Measurements from ENCODE around the gene XRCC1.
A peak's percentile ranks its signal among the peaks of the same experiment; 100 is the strongest.

The XRCC1 gene

GRCh38 chr19:43575955-43576878 is 890 bp upstream of the XRCC1 start:
- DNase-seq = no peak
- peaks cover 24% of the 10 kb centered on the region for H3K27me3 Mint-ChIP-seq
- H3K36me3 Mint-ChIP-seq = peaks cover 9% of the 10 kb centered on the region
- peak overlapping the region; percentile 52 for H3K4me3 Mint-ChIP-seq
- peak overlapping the region; percentile 74 for H3K27ac Mint-ChIP-seq
- CTCF ChIA-PET = interaction anchor here (2.6 to 4.5 kb wide), 2 partner anchors 20 kb away, joined by 24 to 28 read pairs; partner anchors contain the start of genes IRGQ and ZNF576
- H3K4me1 Mint-ChIP-seq = peaks cover 45% of the 10 kb centered on the region
- H3K9me3 Mint-ChIP-seq = no peaks in the 10 kb centered on the region

GRCh38 chr19:43574424-43575155 is 737 bp downstream of the XRCC1 start:
- CTCF ChIA-PET = interaction anchor here (0.7 to 4.5 kb wide), 4 partner anchors 9 to 128 kb away, joined by 3 to 28 read pairs (median 14); partner anchors contain the start of genes IRGQ and ZNF576
- peaks cover 19% of the 10 kb centered on the region for H3K27me3 Mint-ChIP-seq
- no peaks in the 10 kb centered on the region for H3K9me3 Mint-ChIP-seq
- H3K4me1 Mint-ChIP-seq = peaks cover 45% of the 10 kb centered on the region
- DNase-seq = no peak
- peak overlapping the region; percentile 90 for H3K27ac Mint-ChIP-seq
- H3K4me3 Mint-ChIP-seq = peak overlapping the region; percentile 97
- peaks cover 14% of the 10 kb centered on the region for H3K36me3 Mint-ChIP-seq

- H3K36me3 Mint-ChIP-seq = peaks cover 14% of the 10 kb centered on the region
- peaks cover 3% of the 10 kb centered on the region for H3K27me3 Mint-ChIP-seq
- CTCF ChIA-PET = interaction anchor here (1.8 kb wide), 1 partner anchor 17 kb away, joined by 10 read pairs; no protein-coding TSS in a partner anchor
- H3K27ac Mint-ChIP-seq = no peak overlapping the region
- H3K4me1 Mint-ChIP-seq = peaks cover 38% of the 10 kb centered on the region
- DNase-seq = no peak
- no peak overlapping the region for H3K4me3 Mint-ChIP-seq
- no peaks in the 10 kb centered on the region for H3K9me3 Mint-ChIP-seq
Measured at GRCh38 chr19:43572171-43572588, 3.1 kb downstream of the XRCC1 start.

GRCh38 chr19:43570174-43570791 is 5.0 kb downstream of the XRCC1 start:
- no peak for DNase-seq
- CTCF ChIA-PET = interaction anchor here (1.3 kb wide), 1 partner anchor 15 kb away, joined by 5 read pairs; no protein-coding TSS in a partner anchor
- no peaks in the 10 kb centered on the region for H3K9me3 Mint-ChIP-seq
- peaks cover 13% of the 10 kb centered on the region for H3K36me3 Mint-ChIP-seq
- no peak overlapping the region for H3K4me3 Mint-ChIP-seq
- H3K4me1 Mint-ChIP-seq = peaks cover 25% of the 10 kb centered on the region
- H3K27ac Mint-ChIP-seq = peak overlapping the region; percentile 42
- H3K27me3 Mint-ChIP-seq = no peaks in the 10 kb centered on the region

GRCh38 chr19:43569657-43570056 is 5.7 kb downstream of the XRCC1 start:
- CTCF ChIA-PET = interaction anchor here (1.5 kb wide), 1 partner anchor 14 kb away, joined by 9 read pairs; no protein-coding TSS in a partner anchor
- DNase-seq = no peak
- Mint-ChIP-seq H3K27me3 (no peaks in the 10 kb centered on the region), H3K27ac (peak overlapping the region; percentile 21), H3K4me3 (no peak overlapping the region), H3K36me3 (peaks cover 12% of the 10 kb centered on the region), H3K4me1 (peaks cover 25% of the 10 kb centered on the region), H3K9me3 (no peaks in the 10 kb centered on the region)

GRCh38 chr19:43564800-43565199 is 10.5 kb downstream of the XRCC1 start:
- CTCF ChIA-PET = interaction anchor here (0.8 to 1.7 kb wide), 3 partner anchors 9 to 30 kb away, joined by 3 to 13 read pairs (median 4); no protein-coding TSS in a partner anchor
- H3K9me3 Mint-ChIP-seq = no peaks in the 10 kb centered on the region
- H3K36me3 Mint-ChIP-seq = peaks cover 31% of the 10 kb centered on the region

GRCh38 chr19:43563816-43564457 is 11.4 kb downstream of the XRCC1 start:
- H3K27ac Mint-ChIP-seq = peak overlapping the region; percentile 99
- no peaks in the 10 kb centered on the region for H3K27me3 Mint-ChIP-seq
- DNase-seq = no peak
- H3K4me1 Mint-ChIP-seq = peaks cover 46% of the 10 kb centered on the region
- CTCF ChIA-PET = interaction anchor here (1.4 to 1.7 kb wide), 2 partner anchors 9 to 30 kb away, joined by 6 to 9 read pairs; no protein-coding TSS in a partner anchor
- H3K4me3 Mint-ChIP-seq = no peak overlapping the region
- peaks cover 32% of the 10 kb centered on the region for H3K36me3 Mint-ChIP-seq
- H3K9me3 Mint-ChIP-seq = no peaks in the 10 kb centered on the region

More at GRCh38 chr19:43564800-43565199, 10.5 kb downstream of the XRCC1 start:
- Mint-ChIP-seq H3K4me3 (no peak overlapping the region), H3K27ac (peak overlapping the region; percentile 99), H3K4me1 (peaks cover 47% of the 10 kb centered on the region), H3K27me3 (no peaks in the 10 kb centered on the region)
- no peak for DNase-seq

- Mint-ChIP-seq H3K27ac (peak overlapping the region; percentile 99), H3K9me3 (no peaks in the 10 kb centered on the region), H3K36me3 (peaks cover 37% of the 10 kb centered on the region), H3K4me3 (peak overlapping the region; percentile 27), H3K4me1 (peaks cover 46% of the 10 kb centered on the region), H3K27me3 (no peaks in the 10 kb centered on the region)
- DNase-seq = peak; percentile 82
- CTCF ChIA-PET = interaction anchor here (1.4 to 1.7 kb wide), 2 partner anchors 8 to 32 kb away, joined by 6 to 9 read pairs; no protein-coding TSS in a partner anchor
Measured at GRCh38 chr19:43562698-43563241, 12.6 kb downstream of the XRCC1 start.

GRCh38 chr19:43562226-43562697 is 13.1 kb downstream of the XRCC1 start:
- peaks cover 46% of the 10 kb centered on the region for H3K4me1 Mint-ChIP-seq
- peak overlapping the region; percentile 27 for H3K4me3 Mint-ChIP-seq
- H3K9me3 Mint-ChIP-seq = no peaks in the 10 kb centered on the region
- peak overlapping the region; percentile 99 for H3K27ac Mint-ChIP-seq
- CTCF ChIA-PET = interaction anchor here (1.4 kb wide), 1 partner anchor 32 kb away, joined by 6 read pairs; no protein-coding TSS in a partner anchor
- no peaks in the 10 kb centered on the region for H3K27me3 Mint-ChIP-seq
- no peak for DNase-seq
- H3K36me3 Mint-ChIP-seq = peaks cover 41% of the 10 kb centered on the region

- Mint-ChIP-seq H3K4me1 (peaks cover 46% of the 10 kb centered on the region), H3K4me3 (no peak overlapping the region)
Measured at GRCh38 chr19:43561139-43561970, 14.0 kb downstream of the XRCC1 start.

GRCh38 chr19:43560687-43561086 is 14.6 kb downstream of the XRCC1 start:
- no peak overlapping the region for H3K4me3 Mint-ChIP-seq

More at GRCh38 chr19:43561139-43561970, 14.0 kb downstream of the XRCC1 start:
- Mint-ChIP-seq H3K27ac (peak overlapping the region; percentile 99), H3K36me3 (peaks cover 42% of the 10 kb centered on the region), H3K27me3 (no peaks in the 10 kb centered on the region), H3K9me3 (no peaks in the 10 kb centered on the region)
- CTCF ChIA-PET = interaction anchor here (0.8 to 2.3 kb wide), 3 partner anchors 10 to 35 kb away, joined by 3 to 9 read pairs (median 3); partner anchors contain the start of genes IRGQ and ZNF576
- no peak for DNase-seq

More at GRCh38 chr19:43560687-43561086, 14.6 kb downstream of the XRCC1 start:
- Mint-ChIP-seq H3K27ac (peak overlapping the region; percentile 99), H3K9me3 (no peaks in the 10 kb centered on the region), H3K27me3 (no peaks in the 10 kb centered on the region), H3K4me1 (peaks cover 46% of the 10 kb centered on the region), H3K36me3 (peaks cover 42% of the 10 kb centered on the region)
- CTCF ChIA-PET = interaction anchor here (0.9 to 2.3 kb wide), 2 partner anchors 11 to 33 kb away, joined by 3 to 9 read pairs; no protein-coding TSS in a partner anchor
- DNase-seq = no peak
